Caco-2 (cell line): ENCODE results near the gene TUBB4A. TPM values are rescaled to one million over a fixed set of nuclear protein-coding genes. Genes with fewer than 3 reads are reported as not detected.

Source experiments
- BruUV-seq: library from RNA; stranded (reverse); fragments of 400-500 nt; replicated peaks from 2 replicates; lab custom pipeline; 2021; lab: Mats Ljungman, UMichigan
- CTCF ChIA-PET: fragments of 300-600 bp; sonication (Branson Sonifier 250); formaldehyde crosslinking; loops from one replicate; lab custom pipeline; 2022; ENCODE audit warnings: antibody characterized with exemption; lab: Charles Lee
- POLR2A ChIA-PET: fragments of 300-600 bp; sonication (Branson Sonifier 250); formaldehyde crosslinking; loops from one replicate; lab custom pipeline; 2022; ENCODE audit warnings: antibody characterized with exemption; lab: Charles Lee
- DNase-seq, 2 experiments: peaks; one replicate each; pipeline versions ENCODE4 v3.0.0 to v3.0.0-alpha.2; 2020 to 2022
- H3K27me3 ChIP-seq: replicated peaks from 2 replicates; pipeline ENCODE4 v1.6.0; 2011; ENCODE audit warnings: low read length; ENCODE audit not compliant: control insufficient read depth, insufficient read depth
- H3K36me3 ChIP-seq: 2 replicates; pipeline ENCODE4 v1.5.1; 2011; ENCODE audit warnings: low read length; ENCODE audit not compliant: control insufficient read depth, insufficient read depth
- H3K4me1 ChIP-seq: fragments of 250-450 bp; sonication (Bioruptor Pico); 2 replicates; pipeline ENCODE4 v1.5.1; 2020; ENCODE audit warnings: mild to moderate bottlenecking
- H3K4me3 ChIP-seq: 2 replicates; pipeline ENCODE4 v1.5.1; 2011; ENCODE audit warnings: low read depth, mild to moderate bottlenecking, control low read depth, low read length
- H3K9me3 ChIP-seq: fragments of 250-450 bp; sonication (Bioruptor Pico); 2 replicates; pipeline ENCODE4 v1.5.1; 2020; ENCODE audit warnings: mild to moderate bottlenecking, moderate library complexity
- H3K27ac Mint-ChIP-seq: one replicate; pipeline ENCODE4 v1.8.0; 2022; ENCODE audit warnings: mixed read lengths; ENCODE audit not compliant: unreplicated experiment
- H3K27me3 Mint-ChIP-seq: one replicate; pipeline ENCODE4 v1.8.0; 2022; ENCODE audit warnings: mixed read lengths; ENCODE audit not compliant: insufficient read depth, unreplicated experiment
- H3K36me3 Mint-ChIP-seq: one replicate; pipeline ENCODE4 v1.8.0; 2022; ENCODE audit warnings: mild to moderate bottlenecking, mixed read lengths; ENCODE audit not compliant: insufficient read depth, unreplicated experiment
- H3K4me1 Mint-ChIP-seq: one replicate; pipeline ENCODE4 v1.8.0; 2022; ENCODE audit warnings: low read depth, mixed read lengths; ENCODE audit not compliant: unreplicated experiment
- H3K4me3 Mint-ChIP-seq: one replicate; pipeline ENCODE4 v1.8.0; 2022; ENCODE audit warnings: mild to moderate bottlenecking, moderate library complexity, mixed read lengths; ENCODE audit not compliant: unreplicated experiment
- H3K9me3 Mint-ChIP-seq: one replicate; pipeline ENCODE4 v1.8.0; 2022; ENCODE audit warnings: mixed read lengths; ENCODE audit not compliant: unreplicated experiment
- CTCF ChIP-seq, 2 experiments: fragments of 200-600 bp in 1 of 2; IDR thresholded peaks; 1 replicate in 1 of 2; 2 replicates in 1 of 2; pipeline versions ENCODE4 v1.5.1 to v1.8.0; 2011 to 2022; ENCODE audit warnings: antibody characterized with exemption in 1 of 2, control low read depth in 1 of 2, inconsistent platforms in 1 of 2, low read depth in 1 of 2, low read length in 1 of 2, mild to moderate bottlenecking in 1 of 2, moderate library complexity in 1 of 2; ENCODE audit not compliant: insufficient read depth in 1 of 2, severe bottlenecking in 1 of 2, unreplicated experiment in 1 of 2
- intact Hi-C: fragments of 100-400 bp; cut with micrococcal nuclease; formaldehyde crosslinking; loops from one replicate; pipeline ENCODE4 v1.10.0; 2022; ENCODE audit not compliant: unreplicated experiment
- total RNA-seq: library from RNA; stranded (reverse); gene quantifications from 2 replicates; pipeline ENCODE4 v1.2.3, GENCODE V29; 2022

The TUBB4A gene
- total RNA-seq, 1 experiment from 2014 or later = 6.0 TPM

- TF ChIP-seq CTCF (IDR thresholded peaks at IDR 0.05; ENCODE audit: insufficient read depth in 1 of 2, low read depth in 1 of 2, low read length in 1 of 2, severe bottlenecking in 1 of 2, unreplicated experiment in 1 of 2) = no peak
- H3K27me3 ChIP-seq = no peaks in the 10 kb centered on the region
- ChIA-PET POLR2A (no interaction called here), CTCF (no interaction called here)
- intact Hi-C loops = no loop called here
- peaks cover 8% of the 10 kb centered on the region for H3K36me3 ChIP-seq
- no peak for DNase-seq
- no peaks in the 10 kb centered on the region for H3K27me3 Mint-ChIP-seq
- no peaks in the 10 kb centered on the region for H3K9me3 Mint-ChIP-seq
- H3K4me1 Mint-ChIP-seq = no peaks in the 10 kb centered on the region
- H3K9me3 ChIP-seq = peaks cover 5% of the 10 kb centered on the region
- no peaks in the 10 kb centered on the region for H3K4me1 ChIP-seq
- peaks cover 59% of the 10 kb centered on the region for H3K36me3 Mint-ChIP-seq
- no peak overlapping the region for H3K27ac Mint-ChIP-seq
- H3K4me3 ChIP-seq = no peak overlapping the region
- BruUV-seq = no TSS peak
- no peak overlapping the region for H3K4me3 Mint-ChIP-seq
Observed at GRCh38 chr19:6451583-6452222, 50.4 kb downstream of the TUBB4A start.

- Histone ChIP-seq H3K27me3 (no peaks in the 10 kb centered on the region), H3K4me3 (no peak overlapping the region), H3K4me1 (no peaks in the 10 kb centered on the region), H3K9me3 (peaks cover 5% of the 10 kb centered on the region), H3K36me3 (peaks cover 6% of the 10 kb centered on the region)
- no peaks in the 10 kb centered on the region for H3K27me3 Mint-ChIP-seq
- peaks cover 56% of the 10 kb centered on the region for H3K36me3 Mint-ChIP-seq
- H3K4me3 Mint-ChIP-seq = no peak overlapping the region
- H3K27ac Mint-ChIP-seq = no peak overlapping the region
- no peak for TF ChIP-seq CTCF (IDR thresholded peaks at IDR 0.05; ENCODE audit: insufficient read depth in 1 of 2, low read depth in 1 of 2, low read length in 1 of 2, severe bottlenecking in 1 of 2, unreplicated experiment in 1 of 2)
- intact Hi-C loops = no loop called here
- peaks cover 5% of the 10 kb centered on the region for H3K9me3 Mint-ChIP-seq
- POLR2A ChIA-PET = no interaction called here
- BruUV-seq = no TSS peak
- CTCF ChIA-PET = interaction anchor here (0.6 kb wide), 1 partner anchor 1231 kb away, joined by 3 read pairs; the partner anchor contains the start of gene TRAPPC5
- DNase-seq = no peak
- H3K4me1 Mint-ChIP-seq = no peaks in the 10 kb centered on the region
Observed at GRCh38 chr19:6450166-6450565, 51.9 kb downstream of the TUBB4A start.

DNA sequence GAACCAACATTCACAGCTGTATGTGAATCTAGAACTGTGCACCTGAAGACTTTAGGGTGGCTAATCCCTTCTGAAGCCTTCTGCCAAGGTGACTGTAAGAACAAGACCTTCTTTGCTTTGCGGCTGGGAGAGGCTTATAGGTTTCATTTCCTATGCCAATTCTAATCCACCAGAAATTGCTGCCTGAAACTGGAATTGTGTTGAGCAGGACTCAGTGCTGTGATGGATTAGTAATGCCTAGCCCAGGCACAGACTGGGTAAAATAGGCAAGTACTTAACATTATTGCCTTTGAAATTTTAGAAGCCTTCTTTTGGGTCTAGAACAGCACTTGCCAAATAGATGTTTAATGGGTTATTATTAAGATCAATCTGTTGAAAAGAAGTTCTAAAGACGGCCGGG lies 54.1 kb downstream of the TUBB4A start:
- Histone ChIP-seq H3K4me3 (no peak overlapping the region), H3K27me3 (no peaks in the 10 kb centered on the region), H3K9me3 (no peaks in the 10 kb centered on the region), H3K36me3 (peaks cover 3% of the 10 kb centered on the region), H3K4me1 (no peaks in the 10 kb centered on the region)
- peaks cover 38% of the 10 kb centered on the region for H3K36me3 Mint-ChIP-seq
- no peaks in the 10 kb centered on the region for H3K4me1 Mint-ChIP-seq
- H3K27ac Mint-ChIP-seq = no peak overlapping the region
- CTCF ChIA-PET = no interaction called here
- DNase-seq = no peak
- no peak for TF ChIP-seq CTCF (IDR thresholded peaks at IDR 0.05; ENCODE audit: insufficient read depth in 1 of 2, low read depth in 1 of 2, low read length in 1 of 2, severe bottlenecking in 1 of 2, unreplicated experiment in 1 of 2)
- H3K4me3 Mint-ChIP-seq = no peak overlapping the region
- peaks cover 8% of the 10 kb centered on the region for H3K9me3 Mint-ChIP-seq
- POLR2A ChIA-PET = no interaction called here
- H3K27me3 Mint-ChIP-seq = no peaks in the 10 kb centered on the region
- intact Hi-C loops = no loop called here
- BruUV-seq = no TSS peak
